Neural cell (in vitro differentiated cells): ENCODE measurements around the gene STPG3.

ENCODE experiments used
- CTCF ChIP-seq: fragments of 450-650 bp; IDR thresholded peaks from 2 replicates; pipeline ENCODE4 v1.5.1; 2014; ENCODE audit warnings: antibody characterized with exemption, mild to moderate bottlenecking, moderate library complexity; ENCODE audit not compliant: poor library complexity, severe bottlenecking
- EZH2 ChIP-seq: fragments of 200-600, 300-800 bp; shearing (Covaris generic), sonication (generic); IDR thresholded peaks from 2 replicates; pipeline ENCODE4 v1.6.1; 2014; ENCODE audit warnings: antibody characterized with exemption, low read length, borderline replicate concordance, mild to moderate bottlenecking; ENCODE audit not compliant: insufficient read depth, poor library complexity, severe bottlenecking
- POLR2AphosphoS5 ChIP-seq: IDR thresholded peaks from 2 replicates; pipeline ENCODE4 v1.6.1; 2012
- RAD21 ChIP-seq: fragments of 450-650 bp; conservative IDR thresholded peaks from 2 replicates; pipeline ENCODE4 v1.6.1; 2014; ENCODE audit warnings: antibody characterized with exemption, mild to moderate bottlenecking, moderate library complexity
- TF ChIP-seq, protein P1 (sequence below): IDR thresholded peaks from 2 replicates; pipeline ENCODE4 v1.6.1; 2012; ENCODE audit warnings: borderline replicate concordance

GRCh38 chr9:137268538-137269201 is 17.6 kb downstream of the STPG3 start:
- no peak for TF ChIP-seq CTCF
- no peak for TF ChIP-seq EZH2
- no peak for TF ChIP-seq POLR2AphosphoS5
- TF ChIP-seq RAD21: no peak
- TF ChIP-seq, protein P1, sequence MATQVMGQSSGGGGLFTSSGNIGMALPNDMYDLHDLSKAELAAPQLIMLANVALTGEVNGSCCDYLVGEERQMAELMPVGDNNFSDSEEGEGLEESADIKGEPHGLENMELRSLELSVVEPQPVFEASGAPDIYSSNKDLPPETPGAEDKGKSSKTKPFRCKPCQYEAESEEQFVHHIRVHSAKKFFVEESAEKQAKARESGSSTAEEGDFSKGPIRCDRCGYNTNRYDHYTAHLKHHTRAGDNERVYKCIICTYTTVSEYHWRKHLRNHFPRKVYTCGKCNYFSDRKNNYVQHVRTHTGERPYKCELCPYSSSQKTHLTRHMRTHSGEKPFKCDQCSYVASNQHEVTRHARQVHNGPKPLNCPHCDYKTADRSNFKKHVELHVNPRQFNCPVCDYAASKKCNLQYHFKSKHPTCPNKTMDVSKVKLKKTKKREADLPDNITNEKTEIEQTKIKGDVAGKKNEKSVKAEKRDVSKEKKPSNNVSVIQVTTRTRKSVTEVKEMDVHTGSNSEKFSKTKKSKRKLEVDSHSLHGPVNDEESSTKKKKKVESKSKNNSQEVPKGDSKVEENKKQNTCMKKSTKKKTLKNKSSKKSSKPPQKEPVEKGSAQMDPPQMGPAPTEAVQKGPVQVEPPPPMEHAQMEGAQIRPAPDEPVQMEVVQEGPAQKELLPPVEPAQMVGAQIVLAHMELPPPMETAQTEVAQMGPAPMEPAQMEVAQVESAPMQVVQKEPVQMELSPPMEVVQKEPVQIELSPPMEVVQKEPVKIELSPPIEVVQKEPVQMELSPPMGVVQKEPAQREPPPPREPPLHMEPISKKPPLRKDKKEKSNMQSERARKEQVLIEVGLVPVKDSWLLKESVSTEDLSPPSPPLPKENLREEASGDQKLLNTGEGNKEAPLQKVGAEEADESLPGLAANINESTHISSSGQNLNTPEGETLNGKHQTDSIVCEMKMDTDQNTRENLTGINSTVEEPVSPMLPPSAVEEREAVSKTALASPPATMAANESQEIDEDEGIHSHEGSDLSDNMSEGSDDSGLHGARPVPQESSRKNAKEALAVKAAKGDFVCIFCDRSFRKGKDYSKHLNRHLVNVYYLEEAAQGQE: no peak
